Cardiac fibroblast (primary cell): ENCODE measurements around the gene RBM10.

ENCODE experiments used
- DNase-seq, 2 donors: peaks; one replicate each; pipeline versions ENCODE4 v3.0.0 to v3.0.0-alpha.2; 2010; ENCODE audit warnings: low read depth in 2 of 2
- H3K4me3 ChIP-seq, 2 donors: replicated peaks in 1 of 2; 1 replicate in 1 of 2; 2 replicates in 1 of 2; pipeline ENCODE4 v1.5.1; 2011; ENCODE audit warnings: low read depth in 2 of 2, low read length in 2 of 2, mild to moderate bottlenecking in 2 of 2, moderate library complexity in 1 of 2
- CTCF ChIP-seq: IDR thresholded peaks from one replicate; pipeline ENCODE4 v1.5.1; 2011; ENCODE audit warnings: low read depth, mild to moderate bottlenecking, low read length, inconsistent platforms

RBM10 gene

GRCh38 chrX:47216393-47216925 is 71.4 kb downstream of the RBM10 start:
- TF ChIP-seq CTCF, result no peak
- DNase-seq, result no peak
- H3K4me3 ChIP-seq, result no peak overlapping the region

GRCh38 chrX:47217121-47217851 is 72.3 kb downstream of the RBM10 start:
- TF ChIP-seq CTCF, result no peak
- H3K4me3 ChIP-seq, result no peak overlapping the region
- peak; percentile 66 to 68 for DNase-seq

- TF ChIP-seq CTCF, result no peak
- peak; percentile 98 to 99 for DNase-seq
- peak overlapping the region; percentile 65 to 66 for H3K4me3 ChIP-seq
Measured at GRCh38 chrX:47217852-47218279, 72.8 kb downstream of the RBM10 start.

GRCh38 chrX:47218280-47218919 is 73.4 kb downstream of the RBM10 start, which contains the start of gene CDK16:
TSS of gene CDK16 (plus strand) at chrX:47218681. CDS start at chrX:47223558, 4,877 bp downstream.
- no peak for TF ChIP-seq CTCF
- H3K4me3 ChIP-seq, result peak within 1 kb of the TSS; percentile 65 to 66
- peak; percentile 80 to 87 for DNase-seq

DNA sequence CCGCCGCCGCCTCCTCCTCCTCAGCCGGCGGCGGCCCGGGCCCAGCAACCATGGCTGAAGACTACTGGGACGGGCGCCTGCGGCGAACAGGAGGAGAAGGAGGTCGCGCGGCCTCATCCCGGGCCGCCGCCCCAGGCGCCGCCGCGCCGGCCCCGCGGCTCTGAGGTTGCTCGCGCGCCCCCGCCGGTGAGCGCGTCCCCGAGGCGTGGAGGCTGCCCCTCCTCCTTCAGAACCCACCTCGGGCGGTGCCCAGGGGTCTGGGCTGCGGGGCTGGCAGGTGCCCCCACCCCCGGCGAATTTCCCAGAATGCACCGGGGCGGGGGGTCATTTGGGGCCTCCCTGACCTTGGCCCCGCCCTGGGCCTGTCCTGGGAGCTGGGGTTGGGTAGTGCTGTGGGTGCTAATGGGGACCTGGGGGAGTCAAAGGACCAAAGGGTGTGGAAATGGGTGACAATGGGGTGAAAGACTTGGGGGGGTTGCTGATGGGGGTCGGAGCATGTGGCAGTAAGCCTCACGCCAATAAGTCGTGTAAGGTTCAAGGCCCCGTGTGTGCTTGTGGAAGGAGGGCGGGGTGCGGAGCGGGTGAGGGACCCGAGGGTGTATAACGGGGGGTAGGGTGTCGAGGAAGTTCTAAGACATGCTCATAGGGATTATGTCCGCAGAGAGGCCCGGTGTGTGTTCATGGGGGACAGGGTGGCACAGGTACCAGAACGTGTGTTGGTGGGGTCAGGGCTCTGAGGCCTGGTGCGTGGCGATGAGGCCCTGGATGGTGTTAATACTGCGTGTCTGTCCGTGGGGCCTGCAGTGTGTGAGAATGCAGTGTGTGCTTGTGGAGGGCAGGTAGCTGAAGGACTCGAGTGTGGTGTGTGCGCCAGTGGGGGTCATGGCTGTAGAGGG is 74.1 kb downstream of the RBM10 start:
- H3K4me3 ChIP-seq, result peak overlapping the region; percentile 65 to 66
- no peak for TF ChIP-seq CTCF
- DNase-seq, result no peak

DNA sequence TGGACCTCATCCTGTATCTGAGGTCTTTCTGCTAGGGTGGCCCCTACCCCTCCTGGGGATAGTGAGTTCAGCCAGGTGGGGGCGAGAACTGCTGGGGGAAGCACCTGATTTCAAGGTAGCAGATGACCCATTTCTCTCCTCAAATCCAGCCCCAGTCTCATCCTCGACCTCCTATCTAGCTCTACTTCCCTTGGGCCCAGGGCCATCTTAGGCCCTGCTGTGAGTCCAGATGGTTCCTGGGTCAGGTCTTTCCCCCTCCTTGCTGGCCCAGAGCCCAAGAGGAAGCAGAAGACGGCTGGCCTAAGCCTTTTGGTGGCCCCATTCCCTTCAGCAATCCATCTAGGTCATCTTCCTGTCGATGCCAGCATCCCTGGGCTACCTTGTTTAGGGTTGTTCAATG is 76.7 kb downstream of the RBM10 start:
- no peak for DNase-seq

More for the DNA sequence above, 76.7 kb downstream of the RBM10 start:
- no peak for TF ChIP-seq CTCF
- no peak overlapping the region for H3K4me3 ChIP-seq
